BJ (cell line): ENCODE results near the gene NAGA. TPM values are rescaled to one million over a fixed set of nuclear protein-coding genes. Genes with fewer than 3 reads are reported as not detected.

Source experiments
- CTCF ChIA-PET: fragments of 350-600 bp; formaldehyde crosslinking; extraction: SDS; loops from one replicate; lab custom pipeline; 2021; ENCODE audit warnings: antibody characterized with exemption, inconsistent platforms; lab: Yijun Ruan, JAX
- POLR2A ChIA-PET: fragments of 300-600 bp; sonication (Branson Sonifier 250); formaldehyde crosslinking; extraction: SDS; loops from one replicate; lab custom pipeline; 2021; ENCODE audit warnings: antibody characterized with exemption; lab: Charles Lee
- DNase-seq: peaks from one replicate; pipeline ENCODE4 v3.0.0-alpha.2; 2011; ENCODE audit warnings: low read depth
- H3K27me3 ChIP-seq: 2 replicates; pipeline ENCODE4 v1.6.0; 2011; ENCODE audit warnings: low read length; ENCODE audit not compliant: control insufficient read depth, insufficient read depth
- H3K36me3 ChIP-seq: 2 replicates; pipeline ENCODE4 v1.5.1; 2011; ENCODE audit warnings: low read length; ENCODE audit not compliant: control insufficient read depth, insufficient read depth
- H3K4me3 ChIP-seq: 2 replicates; pipeline ENCODE4 v1.5.1; 2011; ENCODE audit warnings: low read depth, mild to moderate bottlenecking, control low read depth, low read length
- polyA plus RNA-seq: library from polyadenylated mRNA; depleted of rRNA; stranded (reverse); fragments of >200 nt; gene quantifications from 2 replicates; pipeline ENCODE4 v1.2.3, GENCODE V29; 2011
- TF ChIP-seq, protein P1 (sequence below): IDR thresholded peaks from 2 replicates; pipeline ENCODE4 v1.5.1; 2011; ENCODE audit warnings: low read depth, mild to moderate bottlenecking, control low read depth, inconsistent platforms, low read length, moderate library complexity; ENCODE audit not compliant: insufficient read depth

The NAGA gene
- polyA plus RNA-seq, 1 experiment: 68.4 TPM

DNA sequence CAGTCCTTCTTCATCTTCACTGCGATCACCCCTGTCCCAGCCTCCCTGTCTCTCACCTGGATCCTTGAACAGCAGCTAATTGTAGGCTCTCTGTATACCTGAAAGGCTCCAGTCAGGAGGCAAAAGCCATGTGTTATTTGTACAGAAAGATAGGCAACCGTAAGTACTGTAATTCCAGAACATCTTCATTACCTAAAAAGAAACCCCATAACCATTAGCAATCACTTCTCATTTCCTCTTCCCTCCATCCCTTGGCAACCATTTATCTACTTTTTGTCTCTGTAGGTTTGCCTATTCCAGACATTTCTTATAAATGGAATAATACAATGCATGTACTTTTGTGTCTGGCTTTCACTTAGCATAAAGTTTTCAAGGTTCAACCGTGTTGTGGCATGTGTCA, 17.8 kb downstream of the NAGA start:
- Histone ChIP-seq H3K27me3 (no peaks in the 10 kb centered on the region), H3K36me3 (no peaks in the 10 kb centered on the region), H3K4me3 (no peak overlapping the region)
- CTCF ChIA-PET: no interaction called here
- TF ChIP-seq, protein P1, sequence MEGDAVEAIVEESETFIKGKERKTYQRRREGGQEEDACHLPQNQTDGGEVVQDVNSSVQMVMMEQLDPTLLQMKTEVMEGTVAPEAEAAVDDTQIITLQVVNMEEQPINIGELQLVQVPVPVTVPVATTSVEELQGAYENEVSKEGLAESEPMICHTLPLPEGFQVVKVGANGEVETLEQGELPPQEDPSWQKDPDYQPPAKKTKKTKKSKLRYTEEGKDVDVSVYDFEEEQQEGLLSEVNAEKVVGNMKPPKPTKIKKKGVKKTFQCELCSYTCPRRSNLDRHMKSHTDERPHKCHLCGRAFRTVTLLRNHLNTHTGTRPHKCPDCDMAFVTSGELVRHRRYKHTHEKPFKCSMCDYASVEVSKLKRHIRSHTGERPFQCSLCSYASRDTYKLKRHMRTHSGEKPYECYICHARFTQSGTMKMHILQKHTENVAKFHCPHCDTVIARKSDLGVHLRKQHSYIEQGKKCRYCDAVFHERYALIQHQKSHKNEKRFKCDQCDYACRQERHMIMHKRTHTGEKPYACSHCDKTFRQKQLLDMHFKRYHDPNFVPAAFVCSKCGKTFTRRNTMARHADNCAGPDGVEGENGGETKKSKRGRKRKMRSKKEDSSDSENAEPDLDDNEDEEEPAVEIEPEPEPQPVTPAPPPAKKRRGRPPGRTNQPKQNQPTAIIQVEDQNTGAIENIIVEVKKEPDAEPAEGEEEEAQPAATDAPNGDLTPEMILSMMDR: no peak
- no peak for DNase-seq
- POLR2A ChIA-PET: no interaction called here

DNA sequence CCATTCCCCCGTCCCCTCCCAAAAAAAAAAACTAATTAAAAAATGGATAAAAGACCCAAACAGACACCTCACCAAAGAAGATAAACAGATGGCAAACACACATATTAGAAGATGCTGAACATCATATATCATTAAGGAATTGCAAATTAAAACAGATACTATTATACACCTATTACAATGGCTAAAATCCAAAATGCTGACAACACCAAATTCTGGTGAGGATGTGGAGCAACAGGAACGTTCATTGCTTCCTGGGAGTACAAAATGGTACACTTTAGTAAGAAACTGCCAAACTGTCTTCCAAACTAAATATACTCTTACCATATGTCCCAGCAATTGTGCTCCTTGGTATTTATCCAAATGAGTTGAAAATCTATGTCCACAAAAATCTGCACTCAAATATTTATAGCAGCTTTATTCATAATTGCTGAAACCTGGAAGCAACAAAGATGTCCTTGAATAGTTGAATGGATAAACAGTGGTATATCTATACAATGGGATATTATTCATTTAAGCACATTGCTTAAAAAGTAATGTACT, 19.9 kb downstream of the NAGA start:
- POLR2A ChIA-PET: no interaction called here
- TF ChIP-seq, protein P1: no peak
- no peak overlapping the region for H3K4me3 ChIP-seq
- CTCF ChIA-PET: no interaction called here
- no peak for DNase-seq
- no peaks in the 10 kb centered on the region for H3K36me3 ChIP-seq
- no peaks in the 10 kb centered on the region for H3K27me3 ChIP-seq

DNA sequence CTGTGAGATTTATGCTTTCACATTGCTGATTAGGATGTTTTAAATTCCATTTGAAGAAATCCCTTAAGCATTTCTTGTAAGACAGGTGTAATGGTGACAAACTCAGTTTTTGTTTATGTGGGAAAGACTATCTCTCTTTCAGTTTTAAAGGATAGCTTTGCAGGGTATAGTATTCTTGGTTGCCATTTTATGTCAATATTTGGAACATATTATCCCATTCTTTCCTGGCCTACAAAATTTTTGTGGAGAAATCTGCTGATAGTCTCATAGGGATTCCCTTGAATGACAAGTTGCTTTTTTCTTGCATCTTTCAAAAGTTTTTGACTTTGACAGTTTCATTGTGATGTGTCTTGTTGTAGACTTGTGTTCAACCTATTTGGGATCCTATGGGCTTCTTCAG, 28.8 kb downstream of the NAGA start:
- H3K4me3 ChIP-seq: no peak overlapping the region
- ChIA-PET CTCF (no interaction called here), POLR2A (no interaction called here)
- TF ChIP-seq, protein P1: no peak
- no peak for DNase-seq
- H3K36me3 ChIP-seq: no peaks in the 10 kb centered on the region
- H3K27me3 ChIP-seq: no peaks in the 10 kb centered on the region

DNA sequence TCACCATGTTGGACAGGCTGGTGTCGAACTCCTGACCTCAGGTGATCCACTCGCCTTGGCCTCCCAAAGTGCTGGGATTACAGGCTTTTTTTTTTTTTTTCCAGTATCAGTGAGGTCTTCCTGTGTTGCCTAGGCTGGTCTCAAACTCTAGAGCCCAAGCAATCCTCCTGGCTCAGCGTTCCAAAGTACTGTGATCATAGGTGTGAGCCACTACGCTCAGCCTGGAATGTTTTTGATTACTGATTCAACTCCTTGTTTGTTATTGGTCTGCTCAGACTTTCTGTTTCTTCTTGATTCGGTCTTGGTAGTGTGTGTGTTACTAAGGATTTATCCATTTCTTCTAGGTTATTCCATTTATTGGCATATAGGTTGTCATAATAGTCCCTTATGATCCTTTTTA, 31.3 kb downstream of the NAGA start:
- Histone ChIP-seq H3K4me3 (no peak overlapping the region), H3K36me3 (no peaks in the 10 kb centered on the region), H3K27me3 (no peaks in the 10 kb centered on the region)
- TF ChIP-seq, protein P1: no peak
- DNase-seq: no peak
- CTCF ChIA-PET: interaction anchor here (0.9 to 1.0 kb wide), 2 partner anchors 10 to 27 kb away, joined by 3 read pairs; no protein-coding TSS in a partner anchor
- POLR2A ChIA-PET: no interaction called here

- TF ChIP-seq, protein P1: no peak
- ChIA-PET CTCF (interaction anchor here (0.9 kb wide), 1 partner anchor 13 kb away, joined by 3 read pairs; no protein-coding TSS in a partner anchor), POLR2A (no interaction called here)
Observed at GRCh38 chr22:42035256-42035655, 35.4 kb downstream of the NAGA start.

More at GRCh38 chr22:42035256-42035655, 35.4 kb downstream of the NAGA start:
- Histone ChIP-seq H3K27me3 (no peaks in the 10 kb centered on the region), H3K4me3 (no peak overlapping the region), H3K36me3 (no peaks in the 10 kb centered on the region)
- DNase-seq: no peak
